Measurements from ENCODE around the gene CDKAL1.
A peak's percentile ranks its signal among the peaks of the same experiment; 100 is the strongest.

Gene CDKAL1

GRCh38 chr6:20680697-20681165 is 146.5 kb downstream of the CDKAL1 start:
- no peak for DNase-seq (ENCODE audit: low spot score)

GRCh38 chr6:20681243-20681684 is 147.0 kb downstream of the CDKAL1 start:
- DNase-seq (ENCODE audit: low spot score): no peak

GRCh38 chr6:20684474-20684873 is 150.2 kb downstream of the CDKAL1 start:
- DNase-seq (ENCODE audit: low spot score): no peak

GRCh38 chr6:20686142-20686541 is 151.9 kb downstream of the CDKAL1 start:
- DNase-seq (ENCODE audit: low spot score): no peak

GRCh38 chr6:20687494-20687893 is 153.2 kb downstream of the CDKAL1 start:
- no peak for DNase-seq (ENCODE audit: low spot score)

GRCh38 chr6:20688710-20689500 is 154.6 kb downstream of the CDKAL1 start:
- no peak for DNase-seq (ENCODE audit: low spot score)

- no peak for DNase-seq (ENCODE audit: low spot score)
These were observed 156.9 kb downstream of the CDKAL1 start for GRCh38 chr6:20691185-20691584.

- DNase-seq (ENCODE audit: low spot score): no peak
These were observed 157.8 kb downstream of the CDKAL1 start for GRCh38 chr6:20692023-20692422.

GRCh38 chr6:20693466-20694063 is 159.3 kb downstream of the CDKAL1 start:
- DNase-seq (ENCODE audit: low spot score): peak; percentile 44

GRCh38 chr6:20696676-20697075 is 162.4 kb downstream of the CDKAL1 start:
- DNase-seq (ENCODE audit: low spot score): no peak

- DNase-seq (ENCODE audit: low spot score): no peak
These were observed 164.4 kb downstream of the CDKAL1 start for GRCh38 chr6:20698675-20699074.

- DNase-seq (ENCODE audit: low spot score): no peak
These were observed 165.1 kb downstream of the CDKAL1 start for GRCh38 chr6:20699402-20699801.

GRCh38 chr6:20700375-20700774 is 166.1 kb downstream of the CDKAL1 start:
- DNase-seq (ENCODE audit: low spot score): no peak

GRCh38 chr6:20702366-20702765 is 168.1 kb downstream of the CDKAL1 start:
- no peak for DNase-seq (ENCODE audit: low spot score)

- DNase-seq (ENCODE audit: low spot score): no peak
These were observed 168.8 kb downstream of the CDKAL1 start for GRCh38 chr6:20703049-20703448.

- DNase-seq (ENCODE audit: low spot score): no peak
These were observed 170.2 kb downstream of the CDKAL1 start for GRCh38 chr6:20704325-20705025.

GRCh38 chr6:20705741-20706140 is 171.5 kb downstream of the CDKAL1 start:
- no peak for DNase-seq (ENCODE audit: low spot score)

GRCh38 chr6:20706238-20706938 is 172.1 kb downstream of the CDKAL1 start:
- DNase-seq (ENCODE audit: low spot score): no peak

- no peak for DNase-seq (ENCODE audit: low spot score)
These were observed 172.8 kb downstream of the CDKAL1 start for GRCh38 chr6:20706939-20707485.

- DNase-seq (ENCODE audit: low spot score): no peak
These were observed 173.6 kb downstream of the CDKAL1 start for GRCh38 chr6:20707870-20708269.

GRCh38 chr6:20708367-20709124 is 174.3 kb downstream of the CDKAL1 start:
- DNase-seq (ENCODE audit: low spot score): no peak

Measured in hematopoietic multipotent progenitor cell treated with erythropoietin and hydrocortisone succinate and interleukin-3 and kit ligand, for 17 days (in vitro differentiated cells).